Glomerular endothelial cell (primary cell): ENCODE results near the gene CCDC117. TPM values are rescaled to one million over a fixed set of nuclear protein-coding genes. Genes with fewer than 3 reads are reported as not detected.

Experiments
- DNase-seq: peaks from one replicate; pipeline ENCODE4 v3.0.0-alpha.2; 2011; ENCODE audit warnings: low read depth, low spot score; ENCODE audit errors: extremely low read depth
- total RNA-seq: library from RNA; depleted of rRNA; stranded (reverse); fragments of >200 nt; gene quantifications from 2 replicates; pipeline ENCODE4 v1.2.3, GENCODE V29; 2015

Gene CCDC117
- total RNA-seq, 1 donor from 2014 or later = 23.5 TPM

GRCh38 chr22:28769394-28770085 lies 3.0 kb upstream of the CCDC117 start:
- no peak for DNase-seq

- no peak for DNase-seq
Measured at GRCh38 chr22:28771195-28771791, 1.2 kb upstream of the CCDC117 start.

GRCh38 chr22:28773461-28773867 lies 969 bp downstream of the CCDC117 start:
- DNase-seq = no peak

GRCh38 chr22:28774378-28774777 lies 1.9 kb downstream of the CCDC117 start:
- no peak for DNase-seq

- no peak for DNase-seq
Measured at GRCh38 chr22:28779833-28780232, 7.3 kb downstream of the CCDC117 start.

- no peak for DNase-seq
Measured at GRCh38 chr22:28780296-28780695, 7.8 kb downstream of the CCDC117 start.

- DNase-seq = no peak
Measured at GRCh38 chr22:28783786-28784671, 11.5 kb downstream of the CCDC117 start.

GRCh38 chr22:28788601-28789000 lies 16.1 kb downstream of the CCDC117 start:
- DNase-seq = no peak

- no peak for DNase-seq
Measured at GRCh38 chr22:28791124-28791523, 18.6 kb downstream of the CCDC117 start.

GRCh38 chr22:28791841-28792490 lies 19.5 kb downstream of the CCDC117 start:
- DNase-seq = no peak

GRCh38 chr22:28792491-28793383 lies 20.2 kb downstream of the CCDC117 start:
- no peak for DNase-seq

GRCh38 chr22:28793976-28794584 lies 21.6 kb downstream of the CCDC117 start:
- no peak for DNase-seq

GRCh38 chr22:28795071-28795693 lies 22.7 kb downstream of the CCDC117 start:
- DNase-seq = no peak

- DNase-seq = no peak
Measured at GRCh38 chr22:28795932-28796856, 23.7 kb downstream of the CCDC117 start.

- DNase-seq = peak; percentile 47
Measured at GRCh38 chr22:28798810-28799605, 26.5 kb downstream of the CCDC117 start.

GRCh38 chr22:28799606-28800307 lies 27.3 kb downstream of the CCDC117 start:
- peak; percentile 14 for DNase-seq
